Testis (tissue), 3 donors: ENCODE measurements around the gene STXBP5. TPM values are rescaled to one million over a fixed set of nuclear protein-coding genes. Genes with fewer than 3 reads are reported as not detected.

Experiments
- DNase-seq: peaks from one replicate; pipeline ENCODE4 v3.0.0-alpha.2; 2019
- H3K27ac ChIP-seq, 2 donors: fragments of 200-600 bp; sonication (generic); one replicate each; pipeline ENCODE4 v1.5.1; 2019
- H3K27me3 ChIP-seq: fragments of 200-600 bp; sonication (generic); one replicate; pipeline ENCODE4 v1.5.1; 2019
- H3K36me3 ChIP-seq: fragments of 200-600 bp; sonication (generic); one replicate; pipeline ENCODE4 v1.5.1; 2017; ENCODE audit warnings: low read depth; ENCODE audit errors: missing control alignments
- H3K4me1 ChIP-seq: fragments of 200-600 bp; sonication (generic); one replicate; pipeline ENCODE4 v1.5.1; 2019
- H3K4me3 ChIP-seq, 2 donors: fragments of 200-600 bp; sonication (generic); one replicate each; pipeline ENCODE4 v1.5.1; 2017 to 2019
- H3K9me3 ChIP-seq: fragments of 200-600 bp; sonication (generic); one replicate; pipeline ENCODE4 v1.5.1; 2017
- POLR2A ChIP-seq: fragments of 450-650 bp; IDR thresholded peaks from one replicate; pipeline ENCODE4 v1.6.1; 2017; ENCODE audit warnings: antibody characterized with exemption, mild to moderate bottlenecking, moderate library complexity
- WGBS, 2 donors: methylation state at CpG; one replicate each; pipeline ENCODE4 v1.1.5; 2018; 5-methylcytosine and 5-hydroxymethylcytosine counted together
- intact Hi-C: fragments of 100-400 bp; cut with DNase I; formaldehyde crosslinking; loops from one replicate; pipeline ENCODE4 v1.15.1; 2023; ENCODE audit warnings: low total_unique reads
- polyA plus RNA-seq: library from polyadenylated mRNA; stranded (reverse); fragments of 350-450 nt; fragmentation: Illumina TruSeq; extraction: RNeasy Lipid Tissue Mini Kit (QIAGEN cat#74804); gene quantifications from one replicate; pipeline ENCODE4 v1.2.3, GENCODE V29; 2014; ENCODE audit warnings: low read depth, low replicate concordance; ENCODE audit not compliant: insufficient read depth
- total RNA-seq, 2 donors: library from RNA; depleted of rRNA; stranded (reverse); fragments of >200 nt; gene quantifications; one replicate each; pipeline ENCODE4 v1.2.3, GENCODE V29; 2016
- TF ChIP-seq, protein P1 (sequence below), 3 experiments: fragments of 450-650 bp in 2 of 3; fragments of 200-600 bp in 1 of 3; sonication (generic) in 1 of 3; IDR thresholded peaks; one replicate each; pipeline ENCODE4 v1.5.1; 2016 to 2019; ENCODE audit warnings: antibody characterized with exemption in 3 of 3, mild to moderate bottlenecking in 2 of 3, moderate library complexity in 1 of 3

STXBP5 gene
- total and polyA plus RNA-seq, 3 donors from 2014 or later, result 29.9 to 47.4 (median 43.5) TPM

- no peak overlapping the region for H3K27ac ChIP-seq
- no peaks in the 10 kb centered on the region for H3K27me3 ChIP-seq
- TF ChIP-seq, protein P1, sequence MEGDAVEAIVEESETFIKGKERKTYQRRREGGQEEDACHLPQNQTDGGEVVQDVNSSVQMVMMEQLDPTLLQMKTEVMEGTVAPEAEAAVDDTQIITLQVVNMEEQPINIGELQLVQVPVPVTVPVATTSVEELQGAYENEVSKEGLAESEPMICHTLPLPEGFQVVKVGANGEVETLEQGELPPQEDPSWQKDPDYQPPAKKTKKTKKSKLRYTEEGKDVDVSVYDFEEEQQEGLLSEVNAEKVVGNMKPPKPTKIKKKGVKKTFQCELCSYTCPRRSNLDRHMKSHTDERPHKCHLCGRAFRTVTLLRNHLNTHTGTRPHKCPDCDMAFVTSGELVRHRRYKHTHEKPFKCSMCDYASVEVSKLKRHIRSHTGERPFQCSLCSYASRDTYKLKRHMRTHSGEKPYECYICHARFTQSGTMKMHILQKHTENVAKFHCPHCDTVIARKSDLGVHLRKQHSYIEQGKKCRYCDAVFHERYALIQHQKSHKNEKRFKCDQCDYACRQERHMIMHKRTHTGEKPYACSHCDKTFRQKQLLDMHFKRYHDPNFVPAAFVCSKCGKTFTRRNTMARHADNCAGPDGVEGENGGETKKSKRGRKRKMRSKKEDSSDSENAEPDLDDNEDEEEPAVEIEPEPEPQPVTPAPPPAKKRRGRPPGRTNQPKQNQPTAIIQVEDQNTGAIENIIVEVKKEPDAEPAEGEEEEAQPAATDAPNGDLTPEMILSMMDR (IDR thresholded peaks at IDR 0.05), result peak in 2 of 3 experiments; percentile 2 to 60
- no peak for TF ChIP-seq POLR2A
- no peaks in the 10 kb centered on the region for H3K9me3 ChIP-seq
- H3K36me3 ChIP-seq, result no peaks in the 10 kb centered on the region
- no peak for DNase-seq
- no peak overlapping the region for H3K4me3 ChIP-seq
- H3K4me1 ChIP-seq, result no peaks in the 10 kb centered on the region
- 94 to 95% methylated on average over 6 of the region's 6 CpGs for WGBS, 2 donors
- intact Hi-C loops, result no loop called here
Observed at GRCh38 chr6:147382945-147383554, 178.8 kb downstream of the STXBP5 start.

DNA sequence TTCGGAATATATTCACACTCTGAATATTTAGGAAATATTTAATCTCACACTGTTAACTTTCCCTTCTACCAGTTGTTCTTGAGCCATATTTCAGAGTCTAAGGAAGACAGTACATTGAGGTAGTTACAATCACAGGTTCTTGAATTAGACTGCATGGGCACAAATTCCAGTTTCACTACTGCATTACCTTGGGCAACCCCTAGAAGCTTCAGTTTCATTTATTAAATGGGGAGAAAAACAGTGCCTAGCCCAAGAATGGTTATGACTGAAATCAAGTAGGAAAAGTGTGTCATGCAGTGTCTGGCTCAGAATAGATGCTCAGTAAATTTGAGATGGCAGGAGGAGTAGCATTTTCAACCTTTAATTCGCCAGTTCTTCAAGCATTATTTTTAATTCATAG, 179.8 kb downstream of the STXBP5 start:
- Histone ChIP-seq H3K27me3 (no peaks in the 10 kb centered on the region), H3K4me1 (no peaks in the 10 kb centered on the region), H3K4me3 (no peak overlapping the region), H3K27ac (no peak overlapping the region), H3K9me3 (no peaks in the 10 kb centered on the region), H3K36me3 (no peaks in the 10 kb centered on the region)
- 85 to 91% methylated on average over 2 of the region's 2 CpGs for WGBS, 2 donors
- intact Hi-C loops, result no loop called here
- no peak for DNase-seq
- TF ChIP-seq, protein P1 (IDR thresholded peaks at IDR 0.05), result no peak
- no peak for TF ChIP-seq POLR2A

GRCh38 chr6:147384737-147385710, 180.8 kb downstream of the STXBP5 start:
- WGBS, 2 donors, result 85 to 91% methylated on average over 6 of the region's 6 CpGs
- no peaks in the 10 kb centered on the region for H3K36me3 ChIP-seq
- TF ChIP-seq, protein P1 (IDR thresholded peaks at IDR 0.05), result no peak
- TF ChIP-seq POLR2A, result no peak

GRCh38 chr6:147389463-147389862, 185.2 kb downstream of the STXBP5 start:
- Histone ChIP-seq H3K9me3 (no peaks in the 10 kb centered on the region), H3K27me3 (no peaks in the 10 kb centered on the region), H3K4me1 (no peaks in the 10 kb centered on the region), H3K4me3 (no peak overlapping the region), H3K27ac (no peak overlapping the region), H3K36me3 (no peaks in the 10 kb centered on the region)
- 74 to 85% methylated on average over 1 of the region's 1 CpG for WGBS, 2 donors
- TF ChIP-seq, protein P1 (IDR thresholded peaks at IDR 0.05), result no peak
- no peak for TF ChIP-seq POLR2A
- no peak for DNase-seq
- intact Hi-C loops, result no loop called here

More at GRCh38 chr6:147384737-147385710, 180.8 kb downstream of the STXBP5 start:
- intact Hi-C loops, result no loop called here
- no peak for DNase-seq
- no peak overlapping the region for H3K27ac ChIP-seq
- H3K4me3 ChIP-seq, result no peak overlapping the region
- no peaks in the 10 kb centered on the region for H3K9me3 ChIP-seq
- H3K27me3 ChIP-seq, result no peaks in the 10 kb centered on the region
- H3K4me1 ChIP-seq, result no peaks in the 10 kb centered on the region
